ACC112 (cell line): Measurements from ENCODE around the gene CIAPIN1.

Experiments
- H2AFZ ChIP-seq: fragments of 200-600 bp; sonication (generic); one replicate; pipeline ENCODE4 v1.6.0; 2017; ENCODE audit warnings: antibody characterized with exemption, low read length; ENCODE audit not compliant: unreplicated experiment
- H3K27ac ChIP-seq: fragments of 200-600 bp; sonication (generic); 2 replicates; pipeline ENCODE4 v1.5.1; 2014; ENCODE audit warnings: low read depth, mild to moderate bottlenecking, antibody characterized with exemption, low read length, moderate library complexity
- H3K27me3 ChIP-seq: fragments of 200-600 bp; sonication (generic); 2 replicates; pipeline ENCODE4 v1.6.1; 2014; ENCODE audit warnings: mild to moderate bottlenecking, antibody characterized with exemption, low read length, moderate library complexity, mixed read lengths; ENCODE audit not compliant: insufficient read depth
- H3K36me3 ChIP-seq: fragments of 200-600 bp; sonication (generic); 2 replicates; pipeline ENCODE4 v1.6.1; 2016; ENCODE audit warnings: mild to moderate bottlenecking, antibody characterized with exemption, low read length, moderate library complexity, mixed read lengths; ENCODE audit not compliant: insufficient read depth
- H3K4me1 ChIP-seq: fragments of 200-600 bp; sonication (generic); one replicate; pipeline ENCODE4 v1.6.1; 2016; ENCODE audit warnings: low read length, mixed read lengths; ENCODE audit not compliant: insufficient read depth, unreplicated experiment, control insufficient read depth
- H3K4me3 ChIP-seq: fragments of 200-600 bp; sonication (generic); 2 replicates; pipeline ENCODE4 v1.5.1; 2014; ENCODE audit warnings: mild to moderate bottlenecking, low read depth, low read length
- H3K79me2 ChIP-seq: fragments of 200-600 bp; sonication (generic); one replicate; pipeline ENCODE4 v1.6.0; 2016; ENCODE audit warnings: low read length; ENCODE audit not compliant: control insufficient read depth, unreplicated experiment, insufficient read depth

Gene CIAPIN1

GRCh38 chr16:57389087-57389468 is 58.1 kb downstream of the CIAPIN1 start:
- Histone ChIP-seq H3K79me2 (no peaks in the 10 kb centered on the region), H3K27ac (no peak overlapping the region), H3K36me3 (no peaks in the 10 kb centered on the region), H2AFZ (no peak overlapping the region), H3K4me1 (peaks cover 5% of the 10 kb centered on the region), H3K27me3 (peaks cover 23% of the 10 kb centered on the region), H3K4me3 (no peak overlapping the region)

- no peak overlapping the region for H2AFZ ChIP-seq
- peaks cover 5% of the 10 kb centered on the region for H3K4me1 ChIP-seq
- no peak overlapping the region for H3K4me3 ChIP-seq
- H3K27ac ChIP-seq, result no peak overlapping the region
- H3K79me2 ChIP-seq, result no peaks in the 10 kb centered on the region
- H3K27me3 ChIP-seq, result peaks cover 18% of the 10 kb centered on the region
- no peaks in the 10 kb centered on the region for H3K36me3 ChIP-seq
Measured at GRCh38 chr16:57388359-57389086, 58.7 kb downstream of the CIAPIN1 start.

GRCh38 chr16:57387598-57388354 is 59.4 kb downstream of the CIAPIN1 start:
- Histone ChIP-seq H3K27ac (no peak overlapping the region), H3K4me3 (no peak overlapping the region), H3K4me1 (peaks cover 5% of the 10 kb centered on the region), H2AFZ (no peak overlapping the region), H3K27me3 (peaks cover 18% of the 10 kb centered on the region), H3K36me3 (no peaks in the 10 kb centered on the region), H3K79me2 (no peaks in the 10 kb centered on the region)

GRCh38 chr16:57386381-57386951 is 60.7 kb downstream of the CIAPIN1 start:
- Histone ChIP-seq H2AFZ (no peak overlapping the region), H3K27ac (no peak overlapping the region), H3K27me3 (peaks cover 12% of the 10 kb centered on the region; the same call in 1 of the 2 replicates), H3K36me3 (no peaks in the 10 kb centered on the region), H3K79me2 (no peaks in the 10 kb centered on the region), H3K4me3 (no peak overlapping the region), H3K4me1 (peaks cover 5% of the 10 kb centered on the region)

GRCh38 chr16:57385083-57385482 is 62.1 kb downstream of the CIAPIN1 start:
- no peak overlapping the region for H3K27ac ChIP-seq
- peaks cover 5% of the 10 kb centered on the region for H3K4me1 ChIP-seq
- no peak overlapping the region for H3K4me3 ChIP-seq
- H2AFZ ChIP-seq, result no peak overlapping the region
- no peaks in the 10 kb centered on the region for H3K79me2 ChIP-seq
- 0 out of 2 replicates have a peak, but pooled peaks cover 2% of the 10 kb centered on the region for H3K27me3 ChIP-seq
- H3K36me3 ChIP-seq, result no peaks in the 10 kb centered on the region

GRCh38 chr16:57384248-57385070 is 62.7 kb downstream of the CIAPIN1 start:
- H2AFZ ChIP-seq, result no peak overlapping the region
- no peaks in the 10 kb centered on the region for H3K79me2 ChIP-seq
- H3K4me3 ChIP-seq, result no peak overlapping the region
- H3K27ac ChIP-seq, result no peak overlapping the region
- H3K36me3 ChIP-seq, result no peaks in the 10 kb centered on the region
- peaks cover 5% of the 10 kb centered on the region for H3K4me1 ChIP-seq
- H3K27me3 ChIP-seq, result no peaks in the 10 kb centered on the region

GRCh38 chr16:57383276-57384247 is 63.6 kb downstream of the CIAPIN1 start:
- H2AFZ ChIP-seq, result no peak overlapping the region
- peaks cover 5% of the 10 kb centered on the region for H3K4me1 ChIP-seq
- H3K27ac ChIP-seq, result no peak overlapping the region
- H3K79me2 ChIP-seq, result no peaks in the 10 kb centered on the region
- H3K4me3 ChIP-seq, result no peak overlapping the region
- no peaks in the 10 kb centered on the region for H3K36me3 ChIP-seq
- H3K27me3 ChIP-seq, result no peaks in the 10 kb centered on the region

GRCh38 chr16:57382535-57383275 is 64.5 kb downstream of the CIAPIN1 start:
- H3K4me1 ChIP-seq, result peaks cover 5% of the 10 kb centered on the region
- H3K27me3 ChIP-seq, result no peaks in the 10 kb centered on the region
- H2AFZ ChIP-seq, result no peak overlapping the region
- H3K79me2 ChIP-seq, result no peaks in the 10 kb centered on the region
- H3K27ac ChIP-seq, result no peak overlapping the region
- no peaks in the 10 kb centered on the region for H3K36me3 ChIP-seq
- no peak overlapping the region for H3K4me3 ChIP-seq

GRCh38 chr16:57381791-57382534 is 65.2 kb downstream of the CIAPIN1 start:
- Histone ChIP-seq H3K36me3 (no peaks in the 10 kb centered on the region), H3K4me3 (no peak overlapping the region), H2AFZ (no peak overlapping the region), H3K27ac (no peak overlapping the region), H3K27me3 (no peaks in the 10 kb centered on the region), H3K4me1 (peaks cover 5% of the 10 kb centered on the region), H3K79me2 (no peaks in the 10 kb centered on the region)
